OCI-LY3 (cell line): ENCODE measurements around the gene ZSCAN30.

Experiments
- H2AFZ ChIP-seq: fragments of 200-600, 300-600 bp; shearing (Covaris generic); 2 replicates; pipeline ENCODE4 v1.6.0; 2014; ENCODE audit warnings: antibody characterized with exemption, low read depth, low read length
- H3K27ac ChIP-seq: fragments of 200-600, 300-600 bp; sonication (generic); 2 replicates; pipeline ENCODE4 v1.5.1; 2014; ENCODE audit warnings: mild to moderate bottlenecking, low read length, moderate library complexity, mixed read lengths
- H3K27me3 ChIP-seq: fragments of 200-600, 300-600 bp; sonication (generic); 2 replicates; pipeline ENCODE4 v1.6.1; 2014; ENCODE audit warnings: low read depth, low read length, mixed read lengths
- H3K36me3 ChIP-seq: fragments of 200-600, 300-600 bp; sonication (generic); replicated peaks from 2 replicates; pipeline ENCODE3; 2014; ENCODE audit warnings: low read depth, low read length, mixed read lengths
- H3K4me1 ChIP-seq: fragments of 300-600, 200-600 bp; sonication (generic); 2 replicates; pipeline ENCODE4 v1.6.1; 2014; ENCODE audit warnings: low read length, mixed read lengths
- H3K4me2 ChIP-seq: fragments of 200-600, 300-600 bp; sonication (generic); 2 replicates; pipeline ENCODE4 v1.6.1; 2014; ENCODE audit warnings: low read length, mixed read lengths
- H3K4me3 ChIP-seq: fragments of 300-600, 200-600 bp; sonication (generic); 2 replicates; pipeline ENCODE4 v1.5.1; 2014; ENCODE audit warnings: antibody characterized with exemption, mild to moderate bottlenecking, low read length, moderate library complexity
- H3K79me2 ChIP-seq: fragments of 300-600, 200-600 bp; shearing (Covaris generic); 2 replicates; pipeline ENCODE4 v1.6.1; 2014; ENCODE audit warnings: mild to moderate bottlenecking, low read length, mixed read lengths
- H3K9ac ChIP-seq: fragments of 300-600, 200-600 bp; shearing (Covaris generic); 2 replicates; pipeline ENCODE4 v1.6.0; 2014; ENCODE audit warnings: mild to moderate bottlenecking, low read length, moderate library complexity
- H3K9me3 ChIP-seq: fragments of 200-600, 300-600 bp; shearing (Covaris generic); 2 replicates; pipeline ENCODE4 v1.6.1; 2014; ENCODE audit warnings: low read length, mixed read lengths; ENCODE audit not compliant: insufficient read depth
- H4K20me1 ChIP-seq: fragments of 200-600, 300-600 bp; sonication (generic); 2 replicates; pipeline ENCODE4 v1.6.1; 2016; ENCODE audit warnings: low read length, mixed read lengths; ENCODE audit not compliant: insufficient read depth
- EZH2phosphoT487 ChIP-seq: fragments of 200-600 bp; shearing (Covaris generic); IDR thresholded peaks from 2 replicates; pipeline ENCODE4 v1.6.1; 2018; ENCODE audit warnings: antibody characterized with exemption, mixed run types, low read depth
- TF ChIP-seq, protein P1 (sequence below): fragments of 200-600, 300-600 bp; sonication (generic); IDR thresholded peaks from 2 replicates; pipeline ENCODE4 v1.5.1; 2014; ENCODE audit warnings: antibody characterized with exemption, low read length, low read depth

The ZSCAN30 gene

DNA sequence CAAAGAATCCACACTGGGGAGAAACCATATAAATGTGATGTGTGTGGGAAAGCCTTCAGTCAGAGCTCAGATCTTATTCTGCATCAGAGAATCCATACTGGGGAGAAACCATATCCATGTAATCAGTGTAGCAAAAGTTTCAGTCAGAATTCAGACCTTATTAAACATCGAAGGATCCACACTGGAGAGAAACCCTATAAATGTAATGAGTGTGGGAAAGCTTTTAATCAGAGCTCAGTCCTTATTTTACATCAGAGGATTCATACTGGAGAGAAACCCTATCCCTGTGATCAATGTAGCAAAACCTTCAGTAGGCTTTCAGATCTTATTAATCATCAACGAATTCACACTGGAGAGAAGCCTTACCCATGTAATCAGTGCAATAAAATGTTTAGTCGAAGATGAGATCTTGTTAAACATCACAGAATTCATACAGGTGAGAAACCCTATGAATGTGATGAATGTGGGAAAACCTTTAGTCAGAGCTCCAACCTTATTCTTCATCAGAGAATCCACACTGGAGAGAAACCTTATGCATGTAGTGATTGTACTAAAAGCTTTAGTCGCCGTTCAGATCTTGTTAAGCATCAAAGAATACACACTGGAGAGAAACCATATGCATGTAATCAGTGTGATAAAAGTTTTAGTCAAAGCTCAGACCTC, 16.7 kb upstream of the ZSCAN30 start:
- Histone ChIP-seq H4K20me1 (no peaks in the 10 kb centered on the region), H2AFZ (no peak overlapping the region), H3K4me2 (no peak overlapping the region), H3K36me3 (peaks cover 88% of the 10 kb centered on the region), H3K4me3 (no peak overlapping the region), H3K4me1 (no peaks in the 10 kb centered on the region), H3K9ac (no peak overlapping the region), H3K27ac (no peak overlapping the region), H3K27me3 (no peaks in the 10 kb centered on the region), H3K9me3 (peaks cover 78% of the 10 kb centered on the region), H3K79me2 (peaks cover 14% of the 10 kb centered on the region)
- no peak for TF ChIP-seq EZH2phosphoT487
- TF ChIP-seq, protein P1, sequence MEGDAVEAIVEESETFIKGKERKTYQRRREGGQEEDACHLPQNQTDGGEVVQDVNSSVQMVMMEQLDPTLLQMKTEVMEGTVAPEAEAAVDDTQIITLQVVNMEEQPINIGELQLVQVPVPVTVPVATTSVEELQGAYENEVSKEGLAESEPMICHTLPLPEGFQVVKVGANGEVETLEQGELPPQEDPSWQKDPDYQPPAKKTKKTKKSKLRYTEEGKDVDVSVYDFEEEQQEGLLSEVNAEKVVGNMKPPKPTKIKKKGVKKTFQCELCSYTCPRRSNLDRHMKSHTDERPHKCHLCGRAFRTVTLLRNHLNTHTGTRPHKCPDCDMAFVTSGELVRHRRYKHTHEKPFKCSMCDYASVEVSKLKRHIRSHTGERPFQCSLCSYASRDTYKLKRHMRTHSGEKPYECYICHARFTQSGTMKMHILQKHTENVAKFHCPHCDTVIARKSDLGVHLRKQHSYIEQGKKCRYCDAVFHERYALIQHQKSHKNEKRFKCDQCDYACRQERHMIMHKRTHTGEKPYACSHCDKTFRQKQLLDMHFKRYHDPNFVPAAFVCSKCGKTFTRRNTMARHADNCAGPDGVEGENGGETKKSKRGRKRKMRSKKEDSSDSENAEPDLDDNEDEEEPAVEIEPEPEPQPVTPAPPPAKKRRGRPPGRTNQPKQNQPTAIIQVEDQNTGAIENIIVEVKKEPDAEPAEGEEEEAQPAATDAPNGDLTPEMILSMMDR: no peak

GRCh38 chr18:35303610-35304009, 13.6 kb upstream of the ZSCAN30 start:
- Histone ChIP-seq H3K9ac (no peak overlapping the region), H3K4me3 (no peak overlapping the region), H3K79me2 (peaks cover 33% of the 10 kb centered on the region), H3K27ac (no peak overlapping the region), H3K4me1 (no peaks in the 10 kb centered on the region), H3K4me2 (no peak overlapping the region), H3K27me3 (no peaks in the 10 kb centered on the region), H3K36me3 (peaks cover 98% of the 10 kb centered on the region), H2AFZ (no peak overlapping the region), H4K20me1 (no peaks in the 10 kb centered on the region), H3K9me3 (peaks cover 75% of the 10 kb centered on the region)
- no peak for TF ChIP-seq EZH2phosphoT487

DNA sequence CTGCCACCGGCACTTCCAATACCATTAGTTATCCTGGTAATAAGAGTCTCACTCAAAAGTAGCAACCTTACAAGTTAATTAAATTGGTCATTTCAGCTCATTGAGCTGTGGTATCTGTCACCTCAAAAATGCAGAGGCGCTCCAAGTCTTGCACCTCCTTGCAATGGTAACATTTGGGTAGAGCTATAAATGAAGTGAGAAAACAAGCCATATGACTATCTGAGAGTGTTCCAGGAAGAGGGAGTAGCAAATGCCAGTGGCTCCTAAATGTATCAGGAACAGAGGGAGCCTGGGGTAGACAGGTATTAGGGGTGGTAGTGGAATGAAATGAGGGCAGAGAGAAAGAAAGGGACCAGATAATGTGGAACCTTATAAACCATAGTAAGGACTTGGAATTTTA, 6.0 kb upstream of the ZSCAN30 start:
- Histone ChIP-seq H3K9me3 (peaks cover 12% of the 10 kb centered on the region), H3K36me3 (peaks cover 92% of the 10 kb centered on the region), H4K20me1 (no peaks in the 10 kb centered on the region), H3K9ac (no peak overlapping the region), H3K27me3 (no peaks in the 10 kb centered on the region), H2AFZ (no peak overlapping the region), H3K27ac (no peak overlapping the region), H3K4me2 (no peak overlapping the region), H3K4me1 (peaks cover 3% of the 10 kb centered on the region), H3K79me2 (peaks cover 64% of the 10 kb centered on the region), H3K4me3 (no peak overlapping the region)
- TF ChIP-seq EZH2phosphoT487: no peak
- TF ChIP-seq, protein P1: no peak

DNA sequence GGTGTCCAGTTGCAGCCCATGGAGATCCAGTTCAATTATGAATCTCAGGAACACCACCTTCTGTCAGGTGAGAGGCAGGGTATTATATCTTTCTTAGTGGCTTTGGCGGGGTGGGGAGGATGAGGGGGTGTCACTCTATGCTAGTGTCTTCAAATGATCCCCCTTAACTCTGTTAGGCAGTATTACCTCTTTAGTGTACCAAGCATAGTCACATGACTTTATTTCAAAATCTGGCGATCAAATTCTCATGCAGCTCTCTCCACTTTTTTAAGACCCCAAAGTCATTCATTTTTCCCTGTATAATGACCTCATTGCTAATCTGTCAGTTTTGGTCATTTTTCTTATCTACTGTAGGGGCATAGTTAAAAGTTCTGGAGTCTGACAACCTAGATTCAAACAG, 1.1 kb upstream of the ZSCAN30 start:
- H2AFZ ChIP-seq: no peak overlapping the region
- H3K79me2 ChIP-seq: peaks cover 85% of the 10 kb centered on the region
- peaks cover 65% of the 10 kb centered on the region for H3K36me3 ChIP-seq
- H4K20me1 ChIP-seq: no peaks in the 10 kb centered on the region
- TF ChIP-seq, protein P1: no peak
- TF ChIP-seq EZH2phosphoT487: no peak
- no peaks in the 10 kb centered on the region for H3K27me3 ChIP-seq
- no peak overlapping the region for H3K27ac ChIP-seq
- H3K4me2 ChIP-seq: peak overlapping the region; percentile 100
- peak overlapping the region; percentile 97 for H3K4me3 ChIP-seq
- peak overlapping the region; percentile 81 for H3K9ac ChIP-seq
- peaks cover 26% of the 10 kb centered on the region for H3K9me3 ChIP-seq
- H3K4me1 ChIP-seq: peaks cover 16% of the 10 kb centered on the region
